ENCODE measurements around the gene LRP11. TPM values are rescaled to one million over a fixed set of nuclear protein-coding genes. Genes with fewer than 3 reads are reported as not detected.
"Not testable (repeated sequence)": the region's sequence is repeated elsewhere in the genome, so short reads cannot be mapped to it uniquely, and the experiment has no call there.

The LRP11 gene
- 1 to 10 TPM; 1.8 to 2.1 TPM for total RNA-seq

- H3K36me3 Mint-ChIP-seq, result no peaks in the 10 kb centered on the region
These were observed at the start of gene LRP11 for GRCh38 chr6:149863698-149864577. TSS of gene LRP11 (minus strand) at chr6:149864359. CDS start at chr6:149864020, 339 bp downstream.

DNA sequence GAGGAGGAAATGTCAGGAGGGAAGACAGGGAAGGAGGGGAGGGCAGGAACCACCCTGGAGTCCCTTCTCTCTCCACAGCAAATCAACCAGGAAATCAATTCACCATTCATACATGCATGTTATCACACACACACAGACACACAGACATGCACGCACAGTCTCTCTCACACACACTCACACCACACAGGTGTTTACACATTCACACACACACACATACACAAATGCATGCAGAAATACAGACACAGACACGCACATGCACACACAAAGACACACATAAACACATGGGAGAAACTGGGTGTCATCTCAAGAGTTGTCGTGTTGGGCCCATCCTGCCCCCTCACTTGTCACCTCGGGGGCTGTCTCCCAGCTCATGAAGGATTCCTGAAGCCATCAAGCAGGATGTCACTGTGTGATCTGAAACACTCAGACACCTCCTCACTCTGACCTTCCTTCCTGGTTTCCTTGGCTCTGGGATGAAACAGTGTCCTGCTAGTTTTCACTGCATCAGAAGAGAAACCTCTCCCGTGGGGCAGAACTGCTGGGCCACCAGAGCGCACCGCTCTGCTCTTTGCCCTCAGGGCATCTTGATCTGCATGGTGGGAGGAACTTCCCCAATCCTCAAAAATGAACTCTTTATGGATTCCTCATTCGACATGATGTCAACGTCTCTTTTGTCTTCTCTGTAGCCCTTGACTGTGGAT, 49.5 kb upstream of the LRP11 start:
- DNase-seq, result no peak
- H3K4me3 Mint-ChIP-seq, result no peak overlapping the region
- H3K27ac Mint-ChIP-seq, result no peak overlapping the region

More at GRCh38 chr6:149863698-149864577, at the start of gene LRP11:
- Mint-ChIP-seq H3K4me3 (peak within 1 kb of the TSS; percentile 73), H3K27me3 (peaks cover 36% of the 10 kb centered on the region), H3K27ac (no peak within 1 kb of the TSS), H3K9me3 (no peaks in the 10 kb centered on the region), H3K4me1 (peaks cover 8% of the 10 kb centered on the region)
- peak; percentile 85 for DNase-seq

DNA sequence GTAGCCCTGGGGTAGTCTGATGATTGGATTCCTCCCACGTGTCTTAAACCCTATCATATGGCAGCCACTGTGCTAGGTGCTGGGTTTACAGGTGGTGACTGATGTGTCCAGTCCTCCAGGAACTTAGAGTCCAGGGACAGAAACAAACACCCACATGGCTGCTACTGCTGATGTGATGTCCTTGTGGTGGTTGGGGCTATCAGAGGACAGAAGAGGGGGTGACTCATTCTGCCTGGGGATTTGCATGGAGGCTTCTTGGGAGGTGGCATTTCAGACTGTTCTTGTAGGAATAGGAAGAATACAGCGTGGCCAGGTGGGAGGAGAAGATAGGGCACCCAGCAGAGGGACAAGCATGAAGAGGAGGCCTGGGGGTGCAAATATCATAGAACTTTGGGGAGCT, 48.9 kb upstream of the LRP11 start:
- DNase-seq, result no peak
- Mint-ChIP-seq H3K4me1 (peaks cover 2% of the 10 kb centered on the region), H3K27me3 (peaks cover 7% of the 10 kb centered on the region), H3K36me3 (no peaks in the 10 kb centered on the region), H3K4me3 (no peak overlapping the region), H3K27ac (no peak overlapping the region), H3K9me3 (peaks cover 7% of the 10 kb centered on the region)

More for the DNA sequence above, 49.5 kb upstream of the LRP11 start:
- H3K36me3 Mint-ChIP-seq, result no peaks in the 10 kb centered on the region
- peaks cover 2% of the 10 kb centered on the region for H3K4me1 Mint-ChIP-seq
- H3K27me3 Mint-ChIP-seq, result peaks cover 11% of the 10 kb centered on the region
- peaks cover 4% of the 10 kb centered on the region for H3K9me3 Mint-ChIP-seq

DNA sequence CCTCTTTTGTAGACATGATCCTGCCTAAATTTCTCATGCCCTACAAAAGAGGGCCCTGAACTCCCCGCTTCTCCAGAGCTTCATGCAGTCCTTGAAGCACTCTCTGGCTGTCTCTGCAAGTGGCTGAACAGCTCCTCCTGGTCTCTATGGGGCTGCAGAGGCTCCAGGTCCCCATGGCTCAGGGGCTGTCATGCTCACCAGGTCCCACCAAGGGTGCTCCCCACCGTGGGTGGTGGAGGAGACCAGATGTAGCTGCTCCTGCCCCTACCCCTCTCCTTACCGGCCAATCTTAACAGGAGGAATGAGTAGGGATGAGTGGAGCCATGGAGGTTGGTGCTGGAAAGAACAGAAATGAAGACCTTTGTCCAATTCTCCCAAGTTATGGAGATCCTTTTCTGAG, 48.5 kb upstream of the LRP11 start:
- H3K9me3 Mint-ChIP-seq, H3K27me3 Mint-ChIP-seq, H3K4me3 Mint-ChIP-seq, H3K4me1 Mint-ChIP-seq, H3K27ac Mint-ChIP-seq, DNase-seq, H3K36me3 Mint-ChIP-seq: not testable (repeated sequence)

GRCh38 chr6:149910721-149911151, 46.6 kb upstream of the LRP11 start:
- Mint-ChIP-seq H3K27ac (no peak overlapping the region), H3K4me1 (no peaks in the 10 kb centered on the region), H3K9me3 (peaks cover 9% of the 10 kb centered on the region), H3K4me3 (no peak overlapping the region), H3K27me3 (peaks cover 7% of the 10 kb centered on the region), H3K36me3 (no peaks in the 10 kb centered on the region)
- DNase-seq, result no peak

DNA sequence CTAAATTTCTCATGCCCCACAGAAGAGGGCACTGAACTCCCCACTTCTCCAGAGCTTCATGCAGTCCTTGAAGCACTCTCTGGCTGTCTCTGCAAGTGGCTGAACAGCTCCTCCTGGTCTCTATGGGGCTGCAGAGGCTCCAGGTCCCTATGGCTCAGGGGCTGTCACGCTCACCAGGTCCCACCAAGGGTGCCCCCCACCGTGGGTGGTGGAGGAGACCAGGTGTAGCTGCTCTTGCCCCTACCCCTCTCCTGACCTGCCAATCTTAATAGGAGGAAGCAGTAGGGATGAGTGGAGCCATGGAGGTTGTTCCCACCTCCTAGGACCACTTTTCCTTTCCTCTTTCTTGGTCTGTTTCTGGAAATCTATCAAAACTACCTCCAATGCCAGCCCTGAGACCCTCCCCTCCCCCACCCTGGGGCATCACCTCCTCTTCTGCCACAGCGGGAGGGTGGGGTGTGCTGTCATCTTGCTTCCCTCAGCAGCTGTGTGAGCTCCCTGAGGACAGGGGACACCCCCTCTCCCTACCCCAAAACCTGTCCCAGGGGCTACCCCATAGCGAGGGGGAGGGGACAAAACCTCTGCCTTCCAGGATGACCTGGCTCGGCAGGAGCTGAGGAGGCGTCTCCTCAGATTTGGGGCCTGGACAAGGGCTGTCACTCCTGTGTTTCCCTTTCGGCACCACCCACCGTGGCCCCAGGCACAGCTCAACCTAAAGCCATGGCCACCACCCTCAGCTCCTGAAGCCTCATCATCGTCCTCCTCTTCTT, 45.7 kb upstream of the LRP11 start:
- no peak overlapping the region for H3K27ac Mint-ChIP-seq
- H3K4me1 Mint-ChIP-seq, result no peaks in the 10 kb centered on the region
- H3K4me3 Mint-ChIP-seq, result no peak overlapping the region
- H3K36me3 Mint-ChIP-seq, result no peaks in the 10 kb centered on the region
- no peak for DNase-seq
- H3K9me3 Mint-ChIP-seq, result peaks cover 9% of the 10 kb centered on the region
- H3K27me3 Mint-ChIP-seq, result peaks cover 7% of the 10 kb centered on the region

- not testable (repeated sequence) for H3K36me3 Mint-ChIP-seq, H3K9me3 Mint-ChIP-seq, H3K4me1 Mint-ChIP-seq, H3K27ac Mint-ChIP-seq, H3K4me3 Mint-ChIP-seq, H3K27me3 Mint-ChIP-seq, DNase-seq
These were observed 44.3 kb upstream of the LRP11 start for GRCh38 chr6:149908480-149908879.

- Mint-ChIP-seq H3K4me3 (no peak overlapping the region), H3K36me3 (no peaks in the 10 kb centered on the region), H3K4me1 (no peaks in the 10 kb centered on the region), H3K27ac (no peak overlapping the region), H3K9me3 (peaks cover 9% of the 10 kb centered on the region), H3K27me3 (peaks cover 11% of the 10 kb centered on the region)
- DNase-seq, result no peak
These were observed 43.2 kb upstream of the LRP11 start for GRCh38 chr6:149907317-149907716.

- no peak overlapping the region for H3K4me3 Mint-ChIP-seq
- H3K36me3 Mint-ChIP-seq, result no peaks in the 10 kb centered on the region
- peaks cover 9% of the 10 kb centered on the region for H3K9me3 Mint-ChIP-seq
- no peak for DNase-seq
- H3K27me3 Mint-ChIP-seq, result peaks cover 7% of the 10 kb centered on the region
- no peak overlapping the region for H3K27ac Mint-ChIP-seq
- H3K4me1 Mint-ChIP-seq, result no peaks in the 10 kb centered on the region
These were observed 42.2 kb upstream of the LRP11 start for GRCh38 chr6:149906405-149906804.

DNA sequence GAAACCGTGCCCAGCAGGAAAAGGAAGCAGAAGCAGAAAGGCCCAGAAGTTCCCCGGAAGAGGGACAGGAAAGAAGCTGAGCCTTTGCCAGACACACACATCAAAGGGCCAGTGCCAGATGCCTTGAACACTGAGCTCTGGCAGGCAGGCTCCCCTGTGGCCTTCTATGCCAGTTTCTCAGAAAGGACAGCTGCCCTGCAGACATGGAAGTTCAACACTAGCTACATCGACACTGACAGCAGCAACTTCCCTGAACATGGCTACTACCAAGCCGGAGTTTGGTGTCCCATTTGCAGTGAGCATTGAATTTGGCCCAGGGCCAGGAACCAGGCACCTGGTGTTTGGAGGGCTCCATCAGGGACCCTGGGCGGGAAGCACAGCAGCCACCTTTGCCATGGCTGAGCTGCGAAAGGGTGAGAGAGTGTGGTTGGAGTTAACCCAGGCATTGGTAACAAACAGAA, 41.8 kb upstream of the LRP11 start:
- Mint-ChIP-seq H3K9me3 (peaks cover 9% of the 10 kb centered on the region), H3K27ac (no peak overlapping the region), H3K36me3 (no peaks in the 10 kb centered on the region), H3K4me3 (no peak overlapping the region), H3K27me3 (peaks cover 4% of the 10 kb centered on the region), H3K4me1 (no peaks in the 10 kb centered on the region)
- no peak for DNase-seq

- Mint-ChIP-seq H3K9me3 (peaks cover 9% of the 10 kb centered on the region), H3K4me1 (no peaks in the 10 kb centered on the region), H3K36me3 (no peaks in the 10 kb centered on the region), H3K4me3 (no peak overlapping the region), H3K27ac (no peak overlapping the region), H3K27me3 (peaks cover 4% of the 10 kb centered on the region)
- DNase-seq, result no peak
These were observed 41.3 kb upstream of the LRP11 start for GRCh38 chr6:149905371-149905910.

- Mint-ChIP-seq H3K4me3 (no peak overlapping the region), H3K9me3 (peaks cover 9% of the 10 kb centered on the region), H3K4me1 (no peaks in the 10 kb centered on the region), H3K27ac (no peak overlapping the region), H3K36me3 (no peaks in the 10 kb centered on the region), H3K27me3 (peaks cover 4% of the 10 kb centered on the region)
- no peak for DNase-seq
These were observed 40.7 kb upstream of the LRP11 start for GRCh38 chr6:149904661-149905370.

GRCh38 chr6:149903938-149904611, 39.9 kb upstream of the LRP11 start:
- no peak overlapping the region for H3K27ac Mint-ChIP-seq
- no peaks in the 10 kb centered on the region for H3K4me1 Mint-ChIP-seq
- H3K36me3 Mint-ChIP-seq, result no peaks in the 10 kb centered on the region
- H3K4me3 Mint-ChIP-seq, result no peak overlapping the region
- peaks cover 9% of the 10 kb centered on the region for H3K9me3 Mint-ChIP-seq
- H3K27me3 Mint-ChIP-seq, result peaks cover 4% of the 10 kb centered on the region
- no peak for DNase-seq
